ENCODE data around the gene PRICKLE2.

DNA sequence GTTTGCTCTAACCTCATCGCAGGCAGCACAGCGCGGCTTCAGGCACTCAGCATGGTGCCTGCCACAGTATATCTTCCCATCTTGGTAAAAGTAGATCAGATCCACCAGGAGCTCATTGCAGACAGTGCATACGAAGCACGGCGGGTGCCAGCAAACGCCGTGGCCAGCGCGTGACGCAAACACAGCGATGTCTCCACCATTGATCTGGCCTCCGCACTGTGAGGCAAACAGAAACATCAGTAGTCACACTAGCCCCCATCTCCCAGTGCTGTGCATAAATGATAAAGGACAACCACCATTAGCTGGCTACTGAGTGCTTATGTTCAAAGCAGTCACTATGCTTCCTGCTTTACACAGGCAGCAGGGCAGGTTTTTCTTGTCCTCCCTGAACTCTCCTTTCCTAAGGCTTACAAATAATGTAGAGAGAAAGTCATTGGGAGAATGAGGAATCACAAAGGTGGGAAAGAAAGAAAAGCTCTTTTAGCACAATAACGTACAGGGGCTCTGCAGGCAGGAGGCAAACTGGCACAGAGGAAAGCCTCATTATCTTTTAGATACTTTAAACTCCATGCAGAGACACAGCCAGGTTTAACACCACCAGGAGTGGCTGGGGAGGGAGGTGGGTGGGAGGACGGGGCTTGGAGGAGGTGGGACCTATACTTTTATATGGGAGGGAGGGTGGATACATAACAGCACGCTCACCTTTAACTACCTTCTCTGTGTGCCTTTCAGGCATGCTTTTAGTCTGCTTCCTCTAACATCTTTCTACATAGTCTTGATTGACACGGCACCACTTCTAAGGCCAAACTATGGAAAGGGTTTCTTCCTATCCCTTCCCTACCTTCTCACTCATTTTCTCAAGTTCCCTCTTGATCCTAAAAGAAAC, 67.9 kb downstream of the PRICKLE2 start:
- no peak for TF ChIP-seq SIN3A (IDR thresholded peaks at IDR 0.05; ENCODE audit: borderline replicate concordance, insufficient read depth, low read depth, low read length)
- TF ChIP-seq, protein P1, sequence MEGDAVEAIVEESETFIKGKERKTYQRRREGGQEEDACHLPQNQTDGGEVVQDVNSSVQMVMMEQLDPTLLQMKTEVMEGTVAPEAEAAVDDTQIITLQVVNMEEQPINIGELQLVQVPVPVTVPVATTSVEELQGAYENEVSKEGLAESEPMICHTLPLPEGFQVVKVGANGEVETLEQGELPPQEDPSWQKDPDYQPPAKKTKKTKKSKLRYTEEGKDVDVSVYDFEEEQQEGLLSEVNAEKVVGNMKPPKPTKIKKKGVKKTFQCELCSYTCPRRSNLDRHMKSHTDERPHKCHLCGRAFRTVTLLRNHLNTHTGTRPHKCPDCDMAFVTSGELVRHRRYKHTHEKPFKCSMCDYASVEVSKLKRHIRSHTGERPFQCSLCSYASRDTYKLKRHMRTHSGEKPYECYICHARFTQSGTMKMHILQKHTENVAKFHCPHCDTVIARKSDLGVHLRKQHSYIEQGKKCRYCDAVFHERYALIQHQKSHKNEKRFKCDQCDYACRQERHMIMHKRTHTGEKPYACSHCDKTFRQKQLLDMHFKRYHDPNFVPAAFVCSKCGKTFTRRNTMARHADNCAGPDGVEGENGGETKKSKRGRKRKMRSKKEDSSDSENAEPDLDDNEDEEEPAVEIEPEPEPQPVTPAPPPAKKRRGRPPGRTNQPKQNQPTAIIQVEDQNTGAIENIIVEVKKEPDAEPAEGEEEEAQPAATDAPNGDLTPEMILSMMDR (IDR thresholded peaks at IDR 0.05) = no peak
- TF ChIP-seq POLR2AphosphoS5 (IDR thresholded peaks at IDR 0.05; ENCODE audit: low read depth, low read length) = no peak
- TF ChIP-seq, protein P2, sequence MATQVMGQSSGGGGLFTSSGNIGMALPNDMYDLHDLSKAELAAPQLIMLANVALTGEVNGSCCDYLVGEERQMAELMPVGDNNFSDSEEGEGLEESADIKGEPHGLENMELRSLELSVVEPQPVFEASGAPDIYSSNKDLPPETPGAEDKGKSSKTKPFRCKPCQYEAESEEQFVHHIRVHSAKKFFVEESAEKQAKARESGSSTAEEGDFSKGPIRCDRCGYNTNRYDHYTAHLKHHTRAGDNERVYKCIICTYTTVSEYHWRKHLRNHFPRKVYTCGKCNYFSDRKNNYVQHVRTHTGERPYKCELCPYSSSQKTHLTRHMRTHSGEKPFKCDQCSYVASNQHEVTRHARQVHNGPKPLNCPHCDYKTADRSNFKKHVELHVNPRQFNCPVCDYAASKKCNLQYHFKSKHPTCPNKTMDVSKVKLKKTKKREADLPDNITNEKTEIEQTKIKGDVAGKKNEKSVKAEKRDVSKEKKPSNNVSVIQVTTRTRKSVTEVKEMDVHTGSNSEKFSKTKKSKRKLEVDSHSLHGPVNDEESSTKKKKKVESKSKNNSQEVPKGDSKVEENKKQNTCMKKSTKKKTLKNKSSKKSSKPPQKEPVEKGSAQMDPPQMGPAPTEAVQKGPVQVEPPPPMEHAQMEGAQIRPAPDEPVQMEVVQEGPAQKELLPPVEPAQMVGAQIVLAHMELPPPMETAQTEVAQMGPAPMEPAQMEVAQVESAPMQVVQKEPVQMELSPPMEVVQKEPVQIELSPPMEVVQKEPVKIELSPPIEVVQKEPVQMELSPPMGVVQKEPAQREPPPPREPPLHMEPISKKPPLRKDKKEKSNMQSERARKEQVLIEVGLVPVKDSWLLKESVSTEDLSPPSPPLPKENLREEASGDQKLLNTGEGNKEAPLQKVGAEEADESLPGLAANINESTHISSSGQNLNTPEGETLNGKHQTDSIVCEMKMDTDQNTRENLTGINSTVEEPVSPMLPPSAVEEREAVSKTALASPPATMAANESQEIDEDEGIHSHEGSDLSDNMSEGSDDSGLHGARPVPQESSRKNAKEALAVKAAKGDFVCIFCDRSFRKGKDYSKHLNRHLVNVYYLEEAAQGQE (IDR thresholded peaks at IDR 0.05; ENCODE audit: insufficient read depth in 1 of 2, low read depth in 2 of 2, low read length in 1 of 2) = no peak
